Measurements from ENCODE around the gene PHF20.

The PHF20 gene

GRCh38 chr20:35856866-35857265 lies 85.1 kb downstream of the PHF20 start:
- DNase-seq (ENCODE audit: low read depth in 2 of 2), result no peak
- no peak overlapping the region for H3K4me3 ChIP-seq (replicated peaks in 1 of 2; ENCODE audit: low read depth in 2 of 2, low read length in 2 of 2)
- TF ChIP-seq, protein P1, sequence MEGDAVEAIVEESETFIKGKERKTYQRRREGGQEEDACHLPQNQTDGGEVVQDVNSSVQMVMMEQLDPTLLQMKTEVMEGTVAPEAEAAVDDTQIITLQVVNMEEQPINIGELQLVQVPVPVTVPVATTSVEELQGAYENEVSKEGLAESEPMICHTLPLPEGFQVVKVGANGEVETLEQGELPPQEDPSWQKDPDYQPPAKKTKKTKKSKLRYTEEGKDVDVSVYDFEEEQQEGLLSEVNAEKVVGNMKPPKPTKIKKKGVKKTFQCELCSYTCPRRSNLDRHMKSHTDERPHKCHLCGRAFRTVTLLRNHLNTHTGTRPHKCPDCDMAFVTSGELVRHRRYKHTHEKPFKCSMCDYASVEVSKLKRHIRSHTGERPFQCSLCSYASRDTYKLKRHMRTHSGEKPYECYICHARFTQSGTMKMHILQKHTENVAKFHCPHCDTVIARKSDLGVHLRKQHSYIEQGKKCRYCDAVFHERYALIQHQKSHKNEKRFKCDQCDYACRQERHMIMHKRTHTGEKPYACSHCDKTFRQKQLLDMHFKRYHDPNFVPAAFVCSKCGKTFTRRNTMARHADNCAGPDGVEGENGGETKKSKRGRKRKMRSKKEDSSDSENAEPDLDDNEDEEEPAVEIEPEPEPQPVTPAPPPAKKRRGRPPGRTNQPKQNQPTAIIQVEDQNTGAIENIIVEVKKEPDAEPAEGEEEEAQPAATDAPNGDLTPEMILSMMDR (IDR thresholded peaks at IDR 0.05; ENCODE audit: low read depth, low read length), result no peak

DNA sequence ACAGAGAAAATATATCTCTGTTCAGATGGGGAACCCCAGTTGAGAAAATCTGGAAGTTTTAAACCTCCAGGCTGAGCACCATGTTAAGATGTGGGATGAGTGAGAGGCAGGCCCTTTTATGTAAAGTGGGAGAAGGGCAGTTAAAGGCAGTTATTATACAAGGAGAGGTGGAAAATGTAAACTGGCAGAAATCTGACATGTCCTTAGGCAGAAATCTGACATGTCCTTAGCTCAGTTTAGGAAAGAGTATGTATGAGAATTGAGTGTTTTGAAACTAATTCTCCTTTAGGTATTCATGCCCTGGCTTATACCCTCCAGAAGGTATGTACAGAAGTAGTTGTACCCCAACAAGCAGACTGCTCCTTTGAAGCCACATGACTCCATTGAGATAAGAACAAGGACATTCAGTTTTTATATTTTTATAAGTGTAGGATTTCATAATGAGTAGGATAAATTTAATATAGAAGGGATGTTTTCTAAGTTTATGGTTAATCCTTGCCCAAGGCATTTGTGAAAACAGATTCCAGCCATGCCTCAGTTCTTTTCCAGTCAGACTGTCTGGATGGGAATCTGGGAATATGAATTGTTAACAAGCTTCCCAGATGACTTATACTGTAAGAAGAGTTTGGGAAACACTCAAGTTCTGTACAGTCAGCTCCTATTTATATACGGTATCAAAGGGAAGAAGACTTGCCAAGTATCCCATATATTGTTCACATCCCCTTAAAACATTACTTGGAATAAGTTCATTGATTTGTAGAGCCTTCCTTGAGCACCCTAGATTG lies 94.8 kb downstream of the PHF20 start:
- TF ChIP-seq, protein P1 (IDR thresholded peaks at IDR 0.05; ENCODE audit: low read depth, low read length), result no peak
- peak in 1 of 2 donors; percentile 28 for DNase-seq (ENCODE audit: low read depth in 2 of 2)
- H3K4me3 ChIP-seq (replicated peaks in 1 of 2; ENCODE audit: low read depth in 2 of 2, low read length in 2 of 2), result no peak overlapping the region

- TF ChIP-seq, protein P1 (IDR thresholded peaks at IDR 0.05; ENCODE audit: low read depth, low read length), result no peak
- DNase-seq (ENCODE audit: low read depth in 2 of 2), result peak in 1 of 2 donors; percentile 52
- no peak overlapping the region for H3K4me3 ChIP-seq (replicated peaks in 1 of 2; ENCODE audit: low read depth in 2 of 2, low read length in 2 of 2)
Observed at GRCh38 chr20:35870541-35871258, 98.9 kb downstream of the PHF20 start.

GRCh38 chr20:35871259-35871771 lies 99.5 kb downstream of the PHF20 start:
- peak overlapping the region in 1 of 2 donors; percentile 25 for H3K4me3 ChIP-seq (replicated peaks in 1 of 2; ENCODE audit: low read depth in 2 of 2, low read length in 2 of 2)
- peak; percentile 60 to 72 for DNase-seq (ENCODE audit: low read depth in 2 of 2)
- TF ChIP-seq, protein P1 (IDR thresholded peaks at IDR 0.05; ENCODE audit: low read depth, low read length), result no peak

DNA sequence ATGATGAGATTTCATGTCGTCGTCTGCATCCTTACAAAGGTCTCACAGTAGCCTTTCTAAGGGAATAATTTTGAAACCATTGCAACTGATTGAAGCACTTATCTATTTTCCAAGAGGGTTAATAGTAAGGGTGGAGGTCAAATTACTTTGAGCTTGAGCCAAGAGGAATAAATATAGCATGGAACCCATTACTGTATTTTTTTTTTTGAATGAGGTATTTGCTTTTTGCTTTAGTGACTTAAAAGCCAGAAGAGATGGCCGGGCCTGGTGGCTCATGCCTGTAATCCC lies 104.2 kb downstream of the PHF20 start:
- TF ChIP-seq, protein P1 (IDR thresholded peaks at IDR 0.05; ENCODE audit: low read depth, low read length), result no peak
- DNase-seq (ENCODE audit: low read depth in 2 of 2), result no peak
- no peak overlapping the region for H3K4me3 ChIP-seq (replicated peaks in 1 of 2; ENCODE audit: low read depth in 2 of 2, low read length in 2 of 2)

DNA sequence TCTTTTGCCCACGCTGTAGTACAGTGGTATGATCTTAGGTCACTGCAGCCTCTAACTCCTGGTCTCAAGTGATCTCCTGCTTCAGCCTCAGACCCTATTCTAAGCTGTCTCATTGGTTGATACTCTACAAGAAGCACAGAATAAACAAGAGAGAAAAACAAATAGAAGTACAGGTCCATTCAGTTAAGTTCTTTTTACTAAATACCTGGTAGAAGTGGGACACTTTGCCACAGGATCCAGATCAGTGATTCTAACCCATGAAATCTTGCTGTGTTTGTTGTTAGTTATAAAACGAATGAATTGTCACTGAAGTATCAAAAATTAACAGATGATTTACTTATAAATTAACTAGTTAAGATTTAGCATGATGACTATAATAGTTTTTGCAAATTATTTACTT lies 105.8 kb downstream of the PHF20 start:
- no peak overlapping the region for H3K4me3 ChIP-seq (replicated peaks in 1 of 2; ENCODE audit: low read depth in 2 of 2, low read length in 2 of 2)
- no peak for DNase-seq (ENCODE audit: low read depth in 2 of 2)

More for the DNA sequence above, 105.8 kb downstream of the PHF20 start:
- TF ChIP-seq, protein P1 (IDR thresholded peaks at IDR 0.05; ENCODE audit: low read depth, low read length), result no peak
